Measurements from ENCODE around the gene GPRIN3.
"Not testable (repeated sequence)": the region's sequence is repeated elsewhere in the genome, so short reads cannot be mapped to it uniquely, and the experiment has no call there.

The GPRIN3 gene

DNA sequence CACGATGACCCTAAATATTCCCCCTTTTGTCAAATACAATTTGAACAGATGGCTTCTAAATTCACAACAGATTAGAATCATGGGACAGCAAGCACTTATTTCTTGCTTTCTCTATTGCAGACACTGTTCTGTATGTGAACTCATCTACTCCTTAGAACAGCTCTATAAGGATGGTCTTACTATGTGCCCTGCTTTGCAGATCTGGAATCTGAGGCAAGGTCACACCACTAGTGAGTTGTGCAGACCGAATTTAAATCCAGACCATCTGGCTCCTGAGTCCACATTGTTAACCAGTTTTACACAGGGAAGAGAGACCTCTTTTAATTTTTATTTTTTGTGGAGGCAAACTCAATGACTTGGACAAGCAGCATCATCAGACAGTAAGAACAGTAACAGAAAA lies 50.2 kb downstream of the GPRIN3 start:
- DNase-seq (ENCODE audit: low read depth, low spot score) = no peak

DNA sequence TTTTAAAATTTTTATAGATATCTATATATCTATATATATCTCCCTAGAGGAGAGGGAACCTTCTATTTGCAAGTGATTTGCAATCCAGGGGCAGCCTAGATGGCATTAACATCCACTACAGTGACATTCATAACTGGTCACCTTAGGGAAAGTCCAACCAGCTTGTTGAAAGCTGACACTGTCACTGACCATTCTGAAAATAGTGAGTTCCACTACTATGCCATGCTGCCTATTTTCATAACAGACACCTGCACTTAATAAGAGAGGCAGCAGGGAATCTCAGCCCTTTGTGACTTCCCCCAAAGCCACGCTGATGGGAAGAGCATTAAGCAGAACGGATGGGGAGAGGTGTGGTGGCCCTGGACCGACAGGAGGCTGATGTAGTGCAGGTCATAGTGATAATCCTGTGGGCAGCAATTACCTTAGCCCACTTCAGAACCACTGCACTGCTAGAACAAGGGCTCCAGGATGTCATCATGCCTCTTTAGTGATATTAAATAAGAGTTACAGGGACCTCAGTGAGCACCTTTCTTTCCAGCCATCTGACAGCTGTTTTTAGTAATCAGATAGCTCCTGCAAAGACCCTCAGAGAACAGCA lies 51.3 kb downstream of the GPRIN3 start:
- no peak for DNase-seq (ENCODE audit: low read depth, low spot score)

DNA sequence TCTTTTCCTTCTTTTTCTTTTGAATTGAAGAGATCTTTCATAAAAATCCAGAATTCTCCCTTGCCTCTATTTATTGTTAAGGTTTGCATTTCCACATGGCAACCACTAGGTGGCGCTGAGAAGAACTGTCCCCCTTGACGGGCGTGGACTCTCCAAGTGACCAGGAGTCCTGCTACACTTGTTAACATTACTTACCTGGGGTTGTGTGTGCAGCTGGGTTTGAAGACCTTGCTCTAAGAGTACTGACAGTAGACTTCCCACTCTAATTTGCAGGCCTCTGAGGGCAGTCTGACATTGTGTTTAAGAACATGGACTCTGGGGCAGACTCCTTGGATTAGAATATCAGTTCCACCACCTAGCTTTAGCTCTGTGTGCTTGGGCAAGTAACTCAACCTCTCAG lies 52.8 kb downstream of the GPRIN3 start:
- no peak for DNase-seq (ENCODE audit: low read depth, low spot score)

DNA sequence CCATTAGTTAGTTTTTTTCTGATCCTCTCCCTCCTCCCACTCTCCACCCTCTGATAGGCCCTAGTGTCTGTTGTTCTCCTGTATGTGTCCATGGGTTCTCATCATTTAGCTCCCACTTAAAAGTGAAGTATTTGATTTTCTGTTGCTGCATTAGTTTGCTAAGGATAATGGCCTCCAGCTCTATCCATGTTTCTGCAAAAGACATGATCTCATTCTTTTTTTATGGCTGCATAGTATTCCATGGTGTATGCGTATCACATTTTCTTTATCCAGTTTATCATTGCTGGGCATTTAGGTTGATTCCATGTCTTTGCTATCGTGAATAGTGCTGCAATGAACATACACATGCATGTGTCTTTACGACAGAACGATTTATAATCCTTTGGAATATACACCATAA lies 53.3 kb downstream of the GPRIN3 start:
- not testable (repeated sequence) for DNase-seq (ENCODE audit: low read depth, low spot score)

DNA sequence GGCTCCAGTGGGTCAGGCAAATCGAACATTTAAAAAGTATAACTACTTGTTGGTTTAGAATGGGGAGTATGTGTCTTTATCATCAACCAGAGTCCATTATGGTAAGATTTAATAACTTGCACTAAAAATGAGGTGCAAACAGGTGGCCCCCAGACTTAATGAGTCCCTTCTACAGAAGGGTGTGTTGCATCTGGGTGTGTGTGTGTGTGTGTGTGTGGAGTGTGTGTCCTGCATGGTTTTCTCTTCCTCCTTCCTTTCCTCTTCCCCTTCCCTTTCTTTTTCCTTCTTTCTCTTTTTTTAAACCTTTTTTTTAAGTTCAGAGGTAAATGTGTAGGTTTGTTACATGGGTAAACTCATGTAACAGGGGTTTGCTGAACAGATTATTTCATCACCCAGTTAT lies 53.7 kb downstream of the GPRIN3 start:
- DNase-seq (ENCODE audit: low read depth, low spot score) = no peak

DNA sequence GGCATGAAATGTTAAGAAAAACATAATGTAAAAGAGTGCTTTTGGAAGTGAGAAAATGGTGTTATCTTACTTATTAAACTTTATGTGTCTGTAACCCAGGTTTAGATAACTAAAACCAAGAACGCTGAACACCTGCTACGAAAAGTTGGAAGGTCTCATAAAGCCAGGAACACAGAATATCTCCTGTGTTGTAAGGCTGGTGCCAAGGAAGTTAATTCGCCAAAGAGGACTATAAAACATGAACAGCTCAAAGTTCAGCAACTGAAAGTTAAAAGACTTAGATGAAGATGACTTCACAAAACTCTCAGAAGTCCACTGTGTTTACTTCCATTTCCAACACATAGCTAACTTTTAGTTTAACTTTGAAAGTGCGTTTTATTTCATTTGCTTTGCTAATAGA lies 54.3 kb downstream of the GPRIN3 start:
- DNase-seq (ENCODE audit: low read depth, low spot score) = no peak

DNA sequence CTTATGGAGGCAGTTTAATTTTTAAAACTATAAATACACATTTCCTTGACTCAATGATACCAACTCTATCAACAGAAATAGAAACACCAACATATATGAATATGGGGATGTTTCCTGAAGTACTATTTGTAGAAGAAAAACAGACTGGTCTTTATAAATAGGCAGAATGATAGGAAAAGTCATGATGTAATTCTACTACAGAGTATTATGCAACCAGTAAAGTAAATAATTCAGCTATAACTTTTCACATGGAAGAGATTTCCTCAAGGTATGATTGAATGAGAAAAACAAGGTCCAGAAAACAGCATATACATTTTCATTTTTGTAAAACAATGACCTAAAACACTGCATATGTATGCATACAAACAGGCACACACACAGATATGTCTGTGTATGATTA lies 56.2 kb downstream of the GPRIN3 start:
- DNase-seq (ENCODE audit: low read depth, low spot score) = no peak

DNA sequence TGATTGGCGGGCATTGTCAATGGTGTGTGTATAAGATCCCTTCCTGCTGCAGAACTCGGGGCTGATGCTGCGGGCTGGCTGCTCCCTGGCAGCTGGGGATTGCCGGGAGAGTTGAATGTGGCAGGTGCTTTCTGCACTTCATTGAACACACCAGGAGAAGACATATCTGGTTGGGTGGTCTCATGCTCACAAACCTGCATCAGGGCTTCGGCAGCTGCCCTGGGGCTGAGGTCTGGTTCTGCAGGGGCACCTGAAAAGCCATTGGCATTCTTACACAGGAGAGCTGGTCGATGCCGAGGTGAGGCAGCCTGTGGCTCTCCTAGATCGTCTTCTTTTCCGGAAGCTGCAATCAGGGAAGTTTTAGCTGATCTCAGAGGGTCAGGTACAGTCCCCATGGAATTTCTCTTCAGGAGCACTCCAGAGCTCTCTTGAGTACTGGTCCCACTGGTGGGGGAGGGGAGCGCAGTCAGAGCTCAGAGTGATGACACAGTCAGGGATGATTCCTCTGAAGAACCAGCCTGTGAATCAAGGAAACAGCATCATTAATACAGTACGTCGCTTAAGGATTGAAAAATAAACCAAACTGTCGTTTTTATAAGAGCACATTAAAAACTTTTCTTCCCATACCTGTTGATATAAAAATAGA lies 57.8 kb downstream of the GPRIN3 start:
- no peak for DNase-seq (ENCODE audit: low read depth, low spot score)

DNA sequence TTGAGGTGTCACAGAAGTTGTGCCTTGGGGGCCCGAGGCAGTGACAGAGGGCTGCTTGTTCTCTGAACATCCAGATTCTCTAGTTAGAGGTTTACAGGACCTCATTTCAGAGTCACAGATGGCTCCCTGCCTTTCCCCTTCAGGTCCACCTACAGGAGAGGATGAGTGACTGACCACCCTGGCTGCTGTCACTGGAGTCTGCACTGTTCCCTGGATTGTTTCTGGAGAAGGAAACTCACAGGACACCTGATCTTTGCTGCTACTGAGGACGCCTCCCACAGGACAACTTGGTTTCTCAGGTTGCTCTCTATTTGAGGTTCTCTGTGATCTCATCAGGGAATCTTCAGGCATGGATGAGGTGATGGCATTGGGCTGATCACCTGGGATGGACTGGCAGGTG lies 58.3 kb downstream of the GPRIN3 start:
- DNase-seq (ENCODE audit: low read depth, low spot score) = no peak

DNA sequence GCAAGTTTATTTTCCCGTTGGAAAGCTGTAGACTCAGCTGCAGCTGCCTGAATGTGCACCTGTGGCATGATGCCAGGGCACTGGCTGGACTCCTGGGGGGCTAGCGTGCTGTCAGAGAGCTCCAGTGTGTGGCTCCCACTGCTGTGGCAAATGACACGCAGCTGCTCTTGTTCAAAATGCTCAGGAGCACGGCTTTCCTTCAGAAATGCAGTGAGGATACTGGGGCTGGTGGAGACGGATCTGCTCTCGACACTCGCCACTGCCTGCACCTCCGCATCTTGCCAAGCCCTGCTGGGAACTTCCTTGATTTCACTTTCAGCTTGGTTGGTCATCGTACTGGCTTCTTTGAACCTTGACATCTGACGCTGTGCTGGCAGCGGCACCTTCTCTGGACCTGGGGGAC lies 58.7 kb downstream of the GPRIN3 start:
- no peak for DNase-seq (ENCODE audit: low read depth, low spot score)

DNA sequence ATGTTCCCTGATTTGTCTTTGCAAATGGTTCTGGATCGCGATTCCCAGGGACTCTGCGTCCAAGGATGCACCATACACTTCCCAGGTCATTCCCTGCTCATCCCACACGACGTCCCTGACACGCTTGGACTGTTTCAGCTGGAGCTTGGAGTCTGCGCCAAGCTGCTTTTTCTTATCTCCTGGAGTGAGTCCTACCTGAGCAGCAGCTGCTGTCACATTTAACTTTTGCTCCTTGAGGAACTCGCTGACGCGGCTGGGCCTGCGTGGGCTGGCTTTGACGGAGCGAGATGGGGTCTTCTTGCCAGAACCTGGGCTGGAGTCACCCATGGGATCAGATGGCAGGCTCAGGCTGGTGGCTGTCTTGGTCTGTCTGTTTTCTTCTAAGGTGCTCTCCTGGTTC lies 59.6 kb downstream of the GPRIN3 start:
- no peak for DNase-seq (ENCODE audit: low read depth, low spot score)

DNA sequence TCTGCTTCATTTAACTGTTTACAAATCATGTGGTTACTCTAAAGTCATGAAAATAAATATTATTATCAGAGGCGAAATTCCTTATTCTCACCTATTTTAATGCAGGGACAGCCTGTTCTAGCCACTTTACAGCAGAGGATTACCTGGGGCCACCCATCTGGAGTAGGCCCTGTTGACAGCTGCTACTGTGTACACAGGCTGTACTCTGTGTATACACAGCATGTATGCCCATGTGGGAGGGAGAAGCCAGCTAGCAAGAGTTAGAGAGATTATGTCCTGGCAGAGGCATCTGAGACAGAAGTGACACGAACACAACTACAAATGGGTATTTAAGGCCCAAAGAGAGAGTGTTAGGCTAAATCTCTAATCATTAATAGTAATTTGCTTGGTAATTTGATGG lies 62.1 kb downstream of the GPRIN3 start:
- DNase-seq (ENCODE audit: low read depth, low spot score) = no peak

DNA sequence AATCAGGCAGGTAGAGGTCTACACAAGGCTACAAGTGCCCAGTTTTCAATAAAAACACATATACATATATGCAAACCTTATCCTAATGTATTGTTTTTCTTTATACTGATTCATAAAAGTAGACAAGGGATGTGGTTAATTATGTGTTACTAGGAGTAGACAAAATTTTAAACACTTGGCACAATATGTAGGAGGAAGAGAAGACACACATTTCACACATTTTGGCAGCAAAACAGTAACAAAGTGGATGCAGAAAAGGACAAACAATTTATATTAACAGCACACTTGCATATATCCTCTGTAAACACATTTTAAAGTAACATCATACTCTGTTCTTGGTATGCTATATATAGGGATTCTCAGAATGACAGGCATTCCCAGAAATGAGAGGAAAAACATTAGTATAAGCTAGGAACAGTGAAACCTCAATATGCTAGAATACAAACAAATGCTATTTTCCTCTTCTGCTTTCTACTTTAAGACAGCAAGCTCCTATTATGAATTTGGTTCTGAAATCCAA lies 63.8 kb downstream of the GPRIN3 start:
- DNase-seq (ENCODE audit: low read depth, low spot score) = no peak

DNA sequence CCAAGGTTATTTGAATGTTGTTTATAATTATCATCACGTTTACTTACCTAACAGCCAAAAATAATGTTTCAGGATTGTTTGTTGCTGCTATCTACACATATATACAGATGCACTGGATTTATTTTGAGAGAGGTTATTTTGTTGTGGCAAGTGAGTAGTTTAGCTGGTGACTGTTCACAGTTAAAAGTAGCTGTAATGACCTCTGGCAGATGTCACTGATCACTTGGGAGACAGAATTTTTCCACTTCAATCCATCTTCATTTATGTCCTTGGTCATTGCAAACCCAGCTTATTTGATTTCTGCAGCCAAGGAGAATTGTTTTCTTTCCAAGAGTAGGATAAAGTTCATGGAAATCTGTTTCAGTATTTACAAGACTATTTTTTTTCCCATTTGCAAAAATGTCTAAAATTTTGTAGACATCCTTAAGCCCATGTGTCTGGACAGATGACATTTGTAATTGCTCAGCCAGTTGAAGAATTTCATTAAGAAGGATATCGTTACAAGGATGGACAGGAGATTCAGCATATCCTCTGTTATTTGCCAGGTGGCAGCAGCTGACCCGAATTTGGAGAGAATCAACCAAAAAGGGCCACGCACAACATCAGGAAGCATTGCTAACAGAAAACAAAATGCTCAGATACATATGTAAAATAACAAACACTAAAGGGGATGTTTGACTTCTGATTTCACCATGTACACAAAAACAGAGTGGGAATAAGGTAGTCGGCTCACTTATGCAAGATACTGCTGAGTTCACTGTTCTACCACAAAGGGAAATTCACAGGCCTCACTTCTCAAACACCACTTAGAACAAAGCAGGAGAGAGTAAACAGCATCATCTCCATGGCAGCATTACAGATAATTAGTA lies 64.5 kb downstream of the GPRIN3 start:
- no peak for DNase-seq (ENCODE audit: low read depth, low spot score)

DNA sequence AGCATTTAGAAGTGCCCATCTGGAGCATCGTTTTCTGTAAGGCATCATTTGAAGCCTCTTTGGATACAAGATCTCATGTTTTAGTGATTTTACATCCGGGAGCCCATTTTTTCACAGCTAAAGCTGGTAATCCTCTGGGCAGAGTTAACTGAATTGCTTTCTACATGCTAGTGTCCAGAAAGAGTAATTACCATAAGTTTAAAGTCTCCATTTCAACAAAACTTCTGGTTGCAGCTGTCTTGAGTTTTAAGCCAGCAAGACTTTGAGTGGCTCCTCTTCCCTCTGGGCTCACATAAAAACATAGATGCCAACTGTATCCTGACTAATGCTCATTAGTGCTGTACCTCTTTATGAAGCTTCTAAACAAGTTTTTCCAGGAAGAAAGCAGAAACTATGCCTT lies 65.4 kb downstream of the GPRIN3 start:
- no peak for DNase-seq (ENCODE audit: low read depth, low spot score)

DNA sequence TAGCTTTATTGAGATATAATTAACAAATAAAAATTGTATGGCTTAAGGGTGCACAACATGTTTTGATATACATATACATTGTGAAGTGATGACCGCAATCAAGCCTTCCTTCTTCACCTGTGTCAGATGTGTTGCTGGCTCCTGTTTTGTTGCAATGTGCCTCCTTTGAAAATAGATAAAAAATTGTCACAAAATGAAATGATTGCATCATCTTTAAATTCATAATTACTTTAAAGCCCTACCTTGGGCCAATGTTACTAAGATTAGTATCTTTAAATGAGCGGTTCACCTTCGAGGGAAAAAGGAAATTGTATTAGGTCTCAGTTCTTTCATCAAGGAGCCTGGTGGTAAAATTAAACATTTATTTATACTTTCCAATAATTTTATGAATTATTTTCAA lies 77.3 kb downstream of the GPRIN3 start:
- DNase-seq (ENCODE audit: low read depth, low spot score) = no peak

DNA sequence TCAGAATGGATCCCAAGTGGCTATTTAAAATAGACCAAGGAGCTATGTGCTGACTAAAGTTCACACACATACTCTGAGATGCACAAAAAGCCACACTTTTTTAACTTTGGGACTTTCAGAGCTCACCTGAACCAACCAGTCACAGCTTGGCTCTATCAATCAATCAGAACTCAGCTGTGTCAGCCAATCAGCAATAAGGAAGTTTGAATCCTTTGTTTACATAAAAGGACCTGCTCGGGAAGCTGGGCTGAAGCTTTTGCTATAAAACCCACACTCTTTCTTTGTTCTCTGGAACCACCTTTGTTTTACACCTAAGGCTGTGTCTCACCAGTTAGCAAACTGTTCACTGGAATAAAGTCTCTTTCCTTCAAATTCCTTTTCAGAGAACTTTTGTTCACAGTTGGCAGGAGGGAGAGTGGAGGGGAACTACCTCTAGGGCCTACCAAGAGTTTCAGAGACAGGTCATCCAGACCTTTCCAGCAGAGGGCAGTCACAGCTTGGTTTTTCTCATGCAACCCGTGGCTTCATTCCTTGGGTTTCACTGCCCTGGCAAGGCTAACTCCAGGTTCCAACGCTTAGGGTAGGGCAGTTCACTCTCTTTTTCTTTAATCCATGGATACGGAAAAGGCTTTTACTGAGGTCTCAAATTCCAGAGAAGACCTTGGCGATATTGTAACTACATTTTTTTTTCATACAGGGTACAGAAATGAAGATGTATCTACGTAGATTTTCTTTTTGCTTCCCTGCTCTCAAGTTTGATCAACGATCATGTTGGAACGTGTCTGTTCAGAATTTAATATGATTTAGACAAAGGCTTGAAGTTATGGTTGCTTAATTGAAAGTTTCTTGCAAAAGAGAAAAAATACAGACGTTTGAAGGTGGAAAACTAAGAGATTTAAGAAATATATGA lies 80.7 kb downstream of the GPRIN3 start:
- DNase-seq (ENCODE audit: low read depth, low spot score) = peak; percentile 84

DNA sequence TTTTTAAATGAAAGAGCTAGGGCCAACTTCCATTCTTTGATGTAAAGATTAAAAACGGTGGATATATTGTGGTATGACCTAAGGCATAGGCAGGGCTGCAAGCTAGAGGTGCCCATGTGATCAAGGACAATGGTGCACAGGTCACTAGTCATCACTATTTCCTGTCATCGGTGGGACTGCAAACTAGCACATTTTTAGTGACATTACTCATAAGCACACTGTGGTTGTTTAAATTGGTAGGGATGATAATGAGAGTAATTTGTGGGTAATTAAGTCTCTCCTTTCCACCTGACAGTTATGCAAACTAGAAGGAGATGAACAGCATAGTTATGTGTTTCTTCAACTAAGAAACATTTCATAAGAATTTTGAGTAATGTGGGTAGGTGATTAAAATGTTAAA lies 85.4 kb downstream of the GPRIN3 start:
- no peak for DNase-seq (ENCODE audit: low read depth, low spot score)

DNA sequence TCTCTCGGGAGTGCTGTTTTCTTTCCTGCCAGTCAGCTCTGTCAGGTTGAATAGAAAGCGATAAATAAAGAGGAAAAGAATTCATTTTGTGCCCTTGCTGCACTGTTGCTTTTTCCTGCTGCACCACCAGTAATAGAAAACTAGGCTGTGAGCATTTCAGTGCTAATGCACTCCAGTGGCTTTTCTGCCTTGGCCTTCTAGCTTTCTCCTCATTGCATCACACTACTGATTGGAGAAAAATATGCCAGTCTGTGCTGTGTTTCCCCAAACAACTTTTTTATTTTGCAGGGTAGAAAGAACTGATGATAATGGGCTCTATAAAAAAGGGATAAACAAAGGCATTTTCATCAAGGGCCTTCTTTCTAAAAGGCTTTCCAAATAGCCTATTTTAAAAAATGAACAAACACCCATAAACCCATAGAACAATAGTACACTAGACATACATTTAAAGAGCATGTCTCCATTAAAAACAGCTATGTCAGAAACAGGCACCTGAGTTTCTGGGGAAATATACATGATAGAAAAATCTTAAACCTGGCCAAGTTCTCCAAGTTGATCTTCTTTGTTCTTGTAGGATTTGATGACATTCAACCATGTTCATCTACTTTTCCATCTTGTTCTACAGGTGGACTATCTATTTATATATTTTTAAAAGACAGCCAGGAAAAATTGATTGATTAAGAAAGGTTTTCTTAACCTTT lies 86.3 kb downstream of the GPRIN3 start:
- DNase-seq (ENCODE audit: low read depth, low spot score) = no peak

DNA sequence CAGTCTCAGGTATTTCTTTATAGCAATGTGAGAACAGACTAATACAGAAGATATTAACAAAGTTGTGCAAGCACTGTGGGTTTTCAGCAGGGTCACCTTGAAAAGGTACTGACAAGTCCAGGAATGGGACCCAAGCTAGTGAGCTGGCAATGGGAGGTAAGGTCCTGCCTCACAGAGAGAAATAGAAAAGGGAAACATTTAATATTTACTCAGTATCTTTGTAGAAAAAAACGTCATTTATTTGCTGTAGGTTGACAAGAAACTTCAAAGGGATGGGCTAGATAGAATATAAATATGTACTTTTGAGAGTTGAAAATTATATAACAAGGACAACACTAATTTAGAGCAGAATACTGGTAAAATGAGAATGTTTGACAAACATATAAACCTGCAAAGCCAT lies 89.0 kb downstream of the GPRIN3 start:
- no peak for DNase-seq (ENCODE audit: low read depth, low spot score)

DNA sequence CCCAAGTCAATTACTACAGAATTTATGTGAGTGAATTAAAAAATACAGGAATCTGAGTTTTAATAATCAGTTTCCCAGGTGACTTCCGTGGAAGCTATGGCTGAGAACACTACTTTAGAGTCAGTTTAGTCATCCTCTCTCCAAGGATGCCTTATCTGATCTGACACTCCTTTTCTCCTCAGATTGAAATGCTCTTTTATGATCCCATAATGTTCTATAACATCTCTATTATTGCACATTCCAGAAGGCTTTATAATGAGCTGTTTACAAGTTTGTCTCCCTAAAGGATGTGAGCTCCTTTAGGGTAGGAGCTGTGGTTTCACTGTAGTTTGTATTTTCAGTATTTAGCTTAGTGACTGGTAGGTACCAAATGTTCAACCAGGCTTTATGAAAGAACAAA lies 90.0 kb downstream of the GPRIN3 start:
- no peak for DNase-seq (ENCODE audit: low read depth, low spot score)

All from iPS DF 19.7 (cell line).